Dendritic cell treated with granulocyte-macrophage colony-stimulating factor and Interleukin-4, amounts not matched to agents 40 ng/mL and 50 ng/mL, for 4 days (primary cell): Measurements from ENCODE around the gene ECSCR.

ENCODE experiments used
- H3K27ac Mint-ChIP-seq: one replicate; pipeline ENCODE4 v1.8.0; 2022; ENCODE audit warnings: mild to moderate bottlenecking, mixed read lengths
- H3K27me3 Mint-ChIP-seq: one replicate; pipeline ENCODE4 v1.8.0; 2022; ENCODE audit warnings: mild to moderate bottlenecking, mixed read lengths
- H3K36me3 Mint-ChIP-seq: one replicate; pipeline ENCODE4 v1.8.0; 2022; ENCODE audit warnings: low read depth, mixed read lengths
- H3K4me1 Mint-ChIP-seq: one replicate; pipeline ENCODE4 v1.8.0; 2022; ENCODE audit warnings: low read depth, mixed read lengths
- H3K4me3 Mint-ChIP-seq: one replicate; pipeline ENCODE4 v1.8.0; 2022; ENCODE audit warnings: mild to moderate bottlenecking, moderate library complexity, mixed read lengths
- H3K9me3 Mint-ChIP-seq: one replicate; pipeline ENCODE4 v1.8.0; 2022; ENCODE audit warnings: mixed read lengths
- intact Hi-C: fragments of 100-400 bp; cut with micrococcal nuclease; formaldehyde crosslinking; loops from one replicate; pipeline ENCODE4 v1.15.0; 2022

Gene ECSCR

GRCh38 chr5:139406963-139407362, 55.6 kb downstream of the ECSCR start:
- H3K4me1 Mint-ChIP-seq = peaks cover 29% of the 10 kb centered on the region
- no peak overlapping the region for H3K4me3 Mint-ChIP-seq
- no peak overlapping the region for H3K27ac Mint-ChIP-seq
- peaks cover 6% of the 10 kb centered on the region for H3K36me3 Mint-ChIP-seq
- H3K27me3 Mint-ChIP-seq = no peaks in the 10 kb centered on the region
- H3K9me3 Mint-ChIP-seq = no peaks in the 10 kb centered on the region
- intact Hi-C loops = loop anchor here (10.0 kb wide), 1 partner anchor 112 kb away; the partner anchor contains the start of gene MATR3

GRCh38 chr5:139404484-139404840, 58.1 kb downstream of the ECSCR start:
- no peaks in the 10 kb centered on the region for H3K27me3 Mint-ChIP-seq
- no peaks in the 10 kb centered on the region for H3K9me3 Mint-ChIP-seq
- H3K36me3 Mint-ChIP-seq = peaks cover 6% of the 10 kb centered on the region
- peak overlapping the region; percentile 95 for H3K27ac Mint-ChIP-seq
- peaks cover 29% of the 10 kb centered on the region for H3K4me1 Mint-ChIP-seq
- intact Hi-C loops = loop anchor here (10.0 kb wide), 1 partner anchor 110 kb away; the partner anchor contains the start of gene MATR3
- H3K4me3 Mint-ChIP-seq = peak overlapping the region; percentile 82

- Mint-ChIP-seq H3K27ac (peak within 1 kb of the TSS; percentile 95), H3K36me3 (peaks cover 6% of the 10 kb centered on the region), H3K27me3 (no peaks in the 10 kb centered on the region), H3K4me1 (peaks cover 29% of the 10 kb centered on the region), H3K4me3 (peak within 1 kb of the TSS; percentile 82), H3K9me3 (no peaks in the 10 kb centered on the region)
- intact Hi-C loops = loop anchor here (1.0 to 10.0 kb wide), 2 partner anchors 35 to 109 kb away; partner anchors contain the start of genes DNAJC18 and MATR3
These were observed 58.6 kb downstream of the ECSCR start, which contains the start of gene SPATA24 for GRCh38 chr5:139403787-139404483. Gene SPATA24 (minus strand): TSS chr5:139404089. CDS start chr5:139404060, 29 bp downstream.

GRCh38 chr5:139403418-139403786, 59.1 kb downstream of the ECSCR start:
- H3K4me1 Mint-ChIP-seq = peaks cover 29% of the 10 kb centered on the region
- H3K27ac Mint-ChIP-seq = peak overlapping the region; percentile 95
- intact Hi-C loops = loop anchor here (1.0 to 10.0 kb wide), 2 partner anchors 36 to 109 kb away; partner anchors contain the start of genes DNAJC18 and MATR3
- H3K27me3 Mint-ChIP-seq = no peaks in the 10 kb centered on the region
- H3K9me3 Mint-ChIP-seq = no peaks in the 10 kb centered on the region
- H3K4me3 Mint-ChIP-seq = peak overlapping the region; percentile 82
- H3K36me3 Mint-ChIP-seq = peaks cover 6% of the 10 kb centered on the region

GRCh38 chr5:139402561-139403158, 59.9 kb downstream of the ECSCR start:
- H3K36me3 Mint-ChIP-seq = peaks cover 6% of the 10 kb centered on the region
- intact Hi-C loops = loop anchor here (1.0 to 10.0 kb wide), 2 partner anchors 37 to 108 kb away; partner anchors contain the start of genes DNAJC18 and MATR3
- H3K4me1 Mint-ChIP-seq = peaks cover 31% of the 10 kb centered on the region
- H3K27me3 Mint-ChIP-seq = no peaks in the 10 kb centered on the region
- peak overlapping the region; percentile 95 for H3K27ac Mint-ChIP-seq
- H3K9me3 Mint-ChIP-seq = no peaks in the 10 kb centered on the region
- H3K4me3 Mint-ChIP-seq = peak overlapping the region; percentile 28

- intact Hi-C loops = loop anchor here (10.0 kb wide), 1 partner anchor 107 kb away; the partner anchor contains the start of gene MATR3
- Mint-ChIP-seq H3K27me3 (no peaks in the 10 kb centered on the region), H3K4me3 (no peak overlapping the region), H3K36me3 (peaks cover 6% of the 10 kb centered on the region), H3K9me3 (no peaks in the 10 kb centered on the region), H3K27ac (no peak overlapping the region), H3K4me1 (peaks cover 33% of the 10 kb centered on the region)
These were observed 61.0 kb downstream of the ECSCR start for GRCh38 chr5:139401546-139401945.

GRCh38 chr5:139399501-139400121, 62.9 kb downstream of the ECSCR start:
- H3K4me3 Mint-ChIP-seq = no peak overlapping the region
- peaks cover 6% of the 10 kb centered on the region for H3K36me3 Mint-ChIP-seq
- H3K9me3 Mint-ChIP-seq = no peaks in the 10 kb centered on the region
- H3K4me1 Mint-ChIP-seq = peaks cover 39% of the 10 kb centered on the region
- H3K27me3 Mint-ChIP-seq = peaks cover 18% of the 10 kb centered on the region
- H3K27ac Mint-ChIP-seq = no peak overlapping the region
- intact Hi-C loops = loop anchor here (10.0 kb wide), 1 partner anchor 105 kb away; the partner anchor contains the start of gene MATR3
